ENCODE measurements around the gene LEP. TPM values are rescaled to one million over a fixed set of nuclear protein-coding genes. Genes with fewer than 3 reads are reported as not detected.

LEP gene
- total RNA-seq, 3 donors from 2014 or later (not counting 1 experiment from before 2014, with no cell fraction given), result not detected

DNA sequence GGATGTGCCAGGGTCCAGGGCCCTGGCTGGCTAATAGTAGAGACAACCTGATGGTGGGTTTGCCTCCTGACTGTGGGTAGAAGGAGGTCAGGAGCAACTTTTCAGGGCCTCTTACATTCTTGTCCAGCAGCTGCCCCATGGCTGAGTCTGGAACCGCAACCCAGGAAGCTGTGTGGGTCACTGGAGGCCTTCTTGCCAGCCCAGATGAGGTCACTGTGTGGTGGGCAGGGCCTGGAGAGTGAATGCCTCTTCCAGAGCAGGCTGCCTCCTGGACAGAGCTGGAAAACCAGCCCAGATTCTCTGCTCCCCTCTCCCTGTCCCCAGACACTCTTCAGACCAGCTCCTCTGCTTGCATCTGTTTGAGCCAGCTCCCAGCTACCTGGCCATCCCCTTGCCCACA lies 43.5 kb upstream of the LEP start:
- no peak overlapping the region for H3K27ac ChIP-seq (ENCODE audit: low read length)
- H3K4me3 Mint-ChIP-seq, result no peak overlapping the region
- no peak overlapping the region for H3K4me3 ChIP-seq (ENCODE audit: low read length)
- peaks cover 37% of the 10 kb centered on the region in 2 donors for H3K27me3 Mint-ChIP-seq (ENCODE audit: low read depth in 2 of 2)
- peaks cover 9% of the 10 kb centered on the region for H3K9me3 ChIP-seq (ENCODE audit: control insufficient read depth, insufficient read depth, low read length)
- ATAC-seq (no peak), DNase-seq (no peak)
- no peaks in the 10 kb centered on the region for H3K36me3 ChIP-seq (ENCODE audit: control insufficient read depth, insufficient read depth, low read length)
- 94% methylated on average over 1 of the region's 1 CpG for WGBS (ENCODE audit: insufficient coverage)
- intact Hi-C loops (cut with micrococcal nuclease), result no loop called here
- peaks cover 20% of the 10 kb centered on the region for H3K36me3 Mint-ChIP-seq
- peaks cover 12% of the 10 kb centered on the region for H3K4me1 ChIP-seq (ENCODE audit: control insufficient read depth, insufficient read depth, low read length)
- H3K27me3 ChIP-seq (ENCODE audit: control insufficient read depth, insufficient read depth, low read length), result peaks cover 16% of the 10 kb centered on the region
- no peak for TF ChIP-seq CTCF (IDR thresholded peaks at IDR 0.05)
- H3K9me3 Mint-ChIP-seq, result peaks cover 7 to 10% of the 10 kb centered on the region in 2 donors
- peaks cover 9 to 17% of the 10 kb centered on the region in 2 donors for H3K4me1 Mint-ChIP-seq
- no peak overlapping the region for H3K27ac Mint-ChIP-seq

DNA sequence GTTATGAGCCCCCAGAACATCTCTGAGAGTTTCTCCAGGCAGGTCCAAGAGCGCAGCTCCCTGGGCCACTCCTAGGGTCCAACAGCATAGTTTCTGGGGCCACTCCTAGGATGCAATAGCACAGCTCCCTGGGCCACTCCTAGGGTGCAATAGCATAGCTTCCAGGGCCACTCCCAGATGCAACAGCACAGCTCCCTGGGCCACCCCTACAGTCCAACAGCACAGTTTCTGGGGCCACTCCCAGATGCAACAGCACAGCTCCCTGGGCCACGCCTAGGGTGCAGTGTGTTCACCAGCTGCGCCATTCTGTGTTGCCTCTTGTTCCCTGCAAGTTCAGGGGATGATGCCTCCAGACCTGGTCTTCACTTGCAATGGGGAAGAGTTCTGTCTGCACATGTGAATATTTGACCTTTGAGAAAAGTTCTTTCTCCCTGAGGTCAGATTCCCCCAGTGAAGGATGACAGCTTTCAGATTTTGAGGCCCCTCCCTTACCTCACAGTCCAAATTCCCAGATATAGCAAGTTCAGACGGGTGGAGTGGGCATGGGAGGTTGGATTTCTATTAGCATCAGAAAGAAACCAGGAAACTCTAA lies 43.0 kb upstream of the LEP start:
- no peak overlapping the region for H3K4me3 Mint-ChIP-seq
- no peak overlapping the region for H3K27ac ChIP-seq (ENCODE audit: low read length)
- intact Hi-C loops (cut with micrococcal nuclease), result no loop called here
- no peak for TF ChIP-seq CTCF (IDR thresholded peaks at IDR 0.05)
- peaks cover 21% of the 10 kb centered on the region for H3K27me3 ChIP-seq (ENCODE audit: control insufficient read depth, insufficient read depth, low read length)
- DNase-seq (no peak), ATAC-seq (no peak)
- WGBS (ENCODE audit: insufficient coverage), result 95% methylated on average over 3 of the region's 4 CpGs
- no peak overlapping the region for H3K27ac Mint-ChIP-seq
- H3K4me1 ChIP-seq (ENCODE audit: control insufficient read depth, insufficient read depth, low read length), result peaks cover 12% of the 10 kb centered on the region
- H3K4me1 Mint-ChIP-seq, result peaks cover 9 to 17% of the 10 kb centered on the region in 2 donors
- H3K36me3 ChIP-seq (ENCODE audit: control insufficient read depth, insufficient read depth, low read length), result no peaks in the 10 kb centered on the region
- peaks cover 20% of the 10 kb centered on the region for H3K36me3 Mint-ChIP-seq
- H3K27me3 Mint-ChIP-seq (ENCODE audit: low read depth in 2 of 2), result peaks cover 38 to 39% of the 10 kb centered on the region in 2 donors
- H3K9me3 Mint-ChIP-seq, result peaks cover 7 to 10% of the 10 kb centered on the region in 2 donors
- no peak overlapping the region for H3K4me3 ChIP-seq (ENCODE audit: low read length)
- peaks cover 9% of the 10 kb centered on the region for H3K9me3 ChIP-seq (ENCODE audit: control insufficient read depth, insufficient read depth, low read length)

- TF ChIP-seq CTCF (IDR thresholded peaks at IDR 0.05), result no peak
- H3K9me3 Mint-ChIP-seq, result no peaks in the 10 kb centered on the region
- H3K4me1 Mint-ChIP-seq, result peaks cover 9 to 17% of the 10 kb centered on the region in 2 donors
- no peak overlapping the region for H3K27ac Mint-ChIP-seq
- Histone ChIP-seq H3K27me3 (ENCODE audit: control insufficient read depth, insufficient read depth, low read length) (peaks cover 23% of the 10 kb centered on the region), H3K36me3 (ENCODE audit: control insufficient read depth, insufficient read depth, low read length) (no peaks in the 10 kb centered on the region), H3K4me1 (ENCODE audit: control insufficient read depth, insufficient read depth, low read length) (peaks cover 12% of the 10 kb centered on the region), H3K9me3 (ENCODE audit: control insufficient read depth, insufficient read depth, low read length) (peaks cover under 1% of the 10 kb centered on the region), H3K4me3 (ENCODE audit: low read length) (no peak overlapping the region), H3K27ac (ENCODE audit: low read length) (no peak overlapping the region)
- H3K4me3 Mint-ChIP-seq, result peak overlapping the region; percentile 14
- WGBS (ENCODE audit: insufficient coverage), result 89% methylated on average over 6 of the region's 6 CpGs
- intact Hi-C loops (cut with micrococcal nuclease), result loop anchor here (10.0 kb wide), 1 partner anchor 686 kb away; no protein-coding TSS in a partner anchor
- peaks cover 26 to 44% of the 10 kb centered on the region in 2 donors for H3K27me3 Mint-ChIP-seq (ENCODE audit: low read depth in 2 of 2)
- no peak for DNase-seq
- H3K36me3 Mint-ChIP-seq, result no peaks in the 10 kb centered on the region
- no peak for ATAC-seq
These were observed 40.7 kb upstream of the LEP start for GRCh38 chr7:128200376-128200775.
